Measurements from ENCODE around the gene FRMD4A.

DNA sequence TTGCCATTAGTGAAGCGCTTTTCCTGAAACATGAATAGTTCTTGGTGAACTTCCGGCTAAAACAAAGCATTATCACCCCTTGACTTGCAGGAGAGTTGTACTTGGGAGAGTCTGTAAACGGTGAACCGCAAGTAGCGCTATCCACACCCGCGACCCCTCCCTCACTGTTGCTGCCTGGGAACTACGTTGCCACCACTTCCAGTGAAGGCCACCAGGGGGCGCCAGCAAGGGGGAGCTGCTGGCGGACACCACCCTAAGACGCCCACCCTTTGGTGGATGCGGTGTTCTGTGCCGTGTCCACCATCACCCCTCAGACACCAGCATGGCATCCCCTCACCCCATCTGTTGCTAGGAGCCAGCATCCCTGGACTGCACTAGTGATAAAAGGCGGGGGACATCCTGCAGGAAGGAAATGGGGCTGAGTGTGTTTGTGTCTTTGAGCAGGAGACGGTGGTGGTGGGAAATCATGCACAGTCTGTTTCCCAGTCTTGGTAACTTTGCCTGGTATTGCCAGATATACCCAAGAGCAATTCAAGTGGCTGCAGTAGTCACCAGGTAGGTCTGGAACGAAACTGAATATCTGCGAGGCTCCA, 298.2 kb downstream of the FRMD4A start:
- no peak for TF ChIP-seq POLR2AphosphoS5 (IDR thresholded peaks at IDR 0.05; ENCODE audit: low read depth)
- TF ChIP-seq, protein P1, sequence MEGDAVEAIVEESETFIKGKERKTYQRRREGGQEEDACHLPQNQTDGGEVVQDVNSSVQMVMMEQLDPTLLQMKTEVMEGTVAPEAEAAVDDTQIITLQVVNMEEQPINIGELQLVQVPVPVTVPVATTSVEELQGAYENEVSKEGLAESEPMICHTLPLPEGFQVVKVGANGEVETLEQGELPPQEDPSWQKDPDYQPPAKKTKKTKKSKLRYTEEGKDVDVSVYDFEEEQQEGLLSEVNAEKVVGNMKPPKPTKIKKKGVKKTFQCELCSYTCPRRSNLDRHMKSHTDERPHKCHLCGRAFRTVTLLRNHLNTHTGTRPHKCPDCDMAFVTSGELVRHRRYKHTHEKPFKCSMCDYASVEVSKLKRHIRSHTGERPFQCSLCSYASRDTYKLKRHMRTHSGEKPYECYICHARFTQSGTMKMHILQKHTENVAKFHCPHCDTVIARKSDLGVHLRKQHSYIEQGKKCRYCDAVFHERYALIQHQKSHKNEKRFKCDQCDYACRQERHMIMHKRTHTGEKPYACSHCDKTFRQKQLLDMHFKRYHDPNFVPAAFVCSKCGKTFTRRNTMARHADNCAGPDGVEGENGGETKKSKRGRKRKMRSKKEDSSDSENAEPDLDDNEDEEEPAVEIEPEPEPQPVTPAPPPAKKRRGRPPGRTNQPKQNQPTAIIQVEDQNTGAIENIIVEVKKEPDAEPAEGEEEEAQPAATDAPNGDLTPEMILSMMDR (IDR thresholded peaks at IDR 0.05; ENCODE audit: insufficient read depth, low read length) = no peak
- no peak for TF ChIP-seq REST (IDR thresholded peaks at IDR 0.05; ENCODE audit: insufficient replicate concordance, low read depth)
- TF ChIP-seq GABPA (IDR thresholded peaks at IDR 0.05; ENCODE audit: low read depth) = no peak
- no peak for TF ChIP-seq SPI1 (IDR thresholded peaks at IDR 0.05; ENCODE audit: borderline replicate concordance, low read depth)

Data from HL-60 (cell line).